Endometrial microvascular endothelial cells (primary cell): ENCODE data around the gene TEX51. TPM values are rescaled to one million over a fixed set of nuclear protein-coding genes. Genes with fewer than 3 reads are reported as not detected.

ENCODE experiments used
- in situ Hi-C: cut with HindIII; loops from 2 replicates; pipeline ENCODE4 v1.10.0; 2017; ENCODE audit warnings: low sequenced_read_pairs, low pct_unique_long_range_greater_than_20kb; ENCODE audit errors: inconsistent ontology term
- total RNA-seq: library from RNA; depleted of rRNA; stranded (reverse); fragments of >200 nt; gene quantifications from one replicate; pipeline ENCODE4 v1.2.3, GENCODE V29; 2015; ENCODE audit errors: inconsistent ontology term

Gene TEX51
- total RNA-seq, 1 donor from 2014 or later: not detected

- in situ Hi-C loops: no loop called here
These were observed 41.6 kb downstream of the TEX51 start for GRCh38 chr2:126940331-126940730.

DNA sequence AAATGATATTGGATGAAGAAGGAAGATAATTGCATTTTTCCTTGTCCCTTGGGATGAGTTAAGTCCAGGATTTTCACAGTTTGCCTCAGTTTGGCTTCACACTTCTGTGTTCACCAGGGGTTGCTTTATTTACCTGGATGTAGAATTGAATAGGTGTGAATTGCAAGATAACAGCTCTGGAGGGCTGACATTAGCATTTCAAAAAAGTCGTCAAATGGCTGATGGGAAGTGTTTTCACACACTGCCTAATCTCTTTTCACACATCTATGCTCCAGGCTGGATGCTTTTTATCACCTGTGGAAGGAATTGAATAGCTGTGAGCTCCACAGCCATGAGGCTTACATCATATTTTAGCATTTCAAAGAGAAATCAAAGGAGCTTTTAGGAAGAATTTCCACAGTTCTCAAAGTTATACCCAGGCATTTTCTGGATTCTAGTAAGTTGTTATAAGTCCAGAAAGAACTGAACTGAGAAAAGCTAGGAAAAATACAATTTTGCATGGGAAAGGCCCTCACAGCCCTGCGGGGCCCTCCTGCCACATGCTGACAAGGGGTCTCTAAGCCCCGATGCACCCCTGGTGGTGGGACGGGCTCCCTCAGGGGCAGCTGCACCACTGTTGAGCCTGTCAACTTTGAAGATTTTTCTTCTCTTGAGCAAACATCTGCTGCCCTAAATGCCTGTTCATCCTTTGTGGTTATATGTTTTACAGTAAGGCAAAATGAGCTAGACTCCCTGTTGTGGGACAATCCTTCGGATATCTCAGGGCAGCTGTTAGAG is 43.9 kb downstream of the TEX51 start:
- in situ Hi-C loops: no loop called here

GRCh38 chr2:126943612-126944348 is 45.1 kb downstream of the TEX51 start:
- in situ Hi-C loops: no loop called here

DNA sequence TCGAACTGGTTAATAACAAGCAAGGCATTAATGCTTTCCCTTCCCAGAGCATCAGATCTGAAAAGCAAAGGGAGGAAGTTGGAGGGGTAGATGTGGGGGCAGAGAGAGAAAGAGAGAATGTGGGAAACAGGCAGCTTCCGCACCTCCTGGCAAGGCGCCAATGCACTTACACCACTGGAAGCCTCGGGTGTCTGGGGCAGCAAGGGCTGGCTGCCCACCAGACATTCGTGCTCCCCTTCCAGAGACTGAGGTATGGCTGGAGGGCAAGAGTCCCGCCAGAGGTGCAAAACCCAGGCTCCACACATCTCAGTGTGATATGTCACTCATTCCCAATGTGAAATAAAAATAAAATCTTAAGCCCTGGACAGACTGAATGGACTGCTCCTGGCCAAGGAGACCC is 46.4 kb downstream of the TEX51 start:
- in situ Hi-C loops: no loop called here

DNA sequence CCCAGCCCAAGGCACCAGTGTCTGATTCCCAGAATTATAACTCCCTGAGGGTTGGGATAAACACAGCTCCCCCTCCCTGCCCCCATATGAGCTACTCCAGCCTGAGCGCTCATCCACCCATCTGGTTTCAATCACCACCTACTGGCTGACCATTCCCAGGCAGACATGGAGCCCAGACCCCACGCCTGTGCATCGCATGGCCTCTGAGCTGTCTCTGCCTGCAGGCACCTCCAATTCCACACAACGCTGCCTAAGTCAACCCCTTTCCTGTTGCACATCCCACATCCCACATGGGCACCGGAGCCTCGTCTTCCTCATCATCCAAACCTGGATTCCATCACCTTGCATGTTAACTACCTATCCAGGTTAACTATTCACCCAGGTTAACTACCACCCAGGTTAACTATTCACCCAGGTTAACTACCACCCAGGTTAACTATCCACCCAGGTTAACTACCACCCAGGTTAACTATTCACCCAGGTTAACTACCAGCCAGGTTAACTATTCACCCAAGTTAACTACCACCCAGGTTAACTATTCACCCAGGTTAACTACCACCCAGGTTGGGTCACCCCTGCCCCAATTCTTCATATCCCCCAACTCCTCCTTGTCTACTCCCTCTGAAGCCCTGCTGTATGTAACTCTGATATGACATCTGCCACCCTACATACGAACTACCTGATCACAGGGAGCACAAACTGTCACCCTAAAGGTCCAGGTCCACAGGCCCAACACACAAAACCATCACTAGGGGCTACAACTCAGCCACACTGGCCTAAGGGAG is 47.8 kb downstream of the TEX51 start:
- in situ Hi-C loops: no loop called here

GRCh38 chr2:126947103-126947429 is 48.4 kb downstream of the TEX51 start:
- in situ Hi-C loops: no loop called here

DNA sequence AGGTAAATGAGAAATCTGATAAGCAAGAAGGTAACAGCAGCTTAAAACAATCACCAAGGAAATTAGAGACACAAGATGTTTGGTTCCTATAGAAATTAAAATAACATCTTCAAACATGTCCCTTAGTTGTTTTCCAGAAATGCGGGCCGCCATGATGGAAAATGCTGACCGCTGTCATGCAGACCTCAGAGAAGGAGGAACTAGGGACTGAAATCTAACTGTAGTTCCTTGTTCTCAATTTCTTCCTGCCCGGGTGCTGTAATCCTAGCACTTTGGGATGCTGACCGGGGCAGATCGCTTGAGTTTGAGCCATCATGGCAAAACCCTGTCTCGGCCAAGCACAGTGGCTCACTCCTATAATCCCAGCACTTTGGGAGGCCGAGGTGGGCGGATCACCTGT is 51.1 kb downstream of the TEX51 start:
- in situ Hi-C loops: no loop called here

- in situ Hi-C loops: no loop called here
These were observed 51.8 kb downstream of the TEX51 start for GRCh38 chr2:126950504-126950903.

Other genes with a start within 250 kb of the TEX51 start
- 19.5 TPM for gene GYPC, start 242.7 kb upstream of the TEX51 start, total RNA-seq
- gene BIN1, start 208.3 kb downstream of the TEX51 start, total RNA-seq: 31.5 TPM